Vagina (tissue), 2 donors: ENCODE results near the gene COL5A3.

Source experiments
- POLR2AphosphoS5 ChIP-seq, 2 donors: sonication (generic); formaldehyde crosslinking; IDR thresholded peaks; one replicate each; pipeline ENCODE4 v1.9.0; 2017; ENCODE audit warnings: antibody characterized with exemption in 2 of 2, mild to moderate bottlenecking in 2 of 2, low read depth in 1 of 2; ENCODE audit not compliant: insufficient read depth in 1 of 2
- TF ChIP-seq, protein P1 (sequence below), 3 experiments: fragments of 450-650 bp in 2 of 3; fragments of 200-600 bp in 1 of 3; sonication (generic) in 1 of 3; IDR thresholded peaks; one replicate each; pipeline ENCODE4 v1.5.1; 2017 to 2019; ENCODE audit warnings: antibody characterized with exemption in 3 of 3, mild to moderate bottlenecking in 2 of 3, moderate library complexity in 2 of 3

DNA sequence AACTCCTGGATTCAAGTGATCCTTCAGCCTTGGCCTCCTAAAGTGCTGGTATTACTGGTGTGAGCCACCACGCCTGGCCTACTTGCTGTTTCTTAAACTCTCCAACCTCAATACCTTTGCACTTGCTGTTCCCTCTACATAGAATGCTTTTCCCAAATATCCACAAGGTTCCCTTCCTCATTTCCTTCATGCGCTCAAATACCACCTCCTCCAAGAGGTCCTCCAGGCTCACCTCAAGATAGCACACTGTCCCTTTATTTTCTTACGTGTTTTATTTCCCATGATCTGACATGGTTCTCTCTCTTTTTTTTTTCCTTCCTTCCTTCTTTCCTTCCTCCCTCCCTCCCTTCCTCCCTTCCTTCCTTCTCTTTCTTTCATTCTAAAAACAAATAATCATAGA is 16.4 kb upstream of the COL5A3 start:
- TF ChIP-seq, protein P1, sequence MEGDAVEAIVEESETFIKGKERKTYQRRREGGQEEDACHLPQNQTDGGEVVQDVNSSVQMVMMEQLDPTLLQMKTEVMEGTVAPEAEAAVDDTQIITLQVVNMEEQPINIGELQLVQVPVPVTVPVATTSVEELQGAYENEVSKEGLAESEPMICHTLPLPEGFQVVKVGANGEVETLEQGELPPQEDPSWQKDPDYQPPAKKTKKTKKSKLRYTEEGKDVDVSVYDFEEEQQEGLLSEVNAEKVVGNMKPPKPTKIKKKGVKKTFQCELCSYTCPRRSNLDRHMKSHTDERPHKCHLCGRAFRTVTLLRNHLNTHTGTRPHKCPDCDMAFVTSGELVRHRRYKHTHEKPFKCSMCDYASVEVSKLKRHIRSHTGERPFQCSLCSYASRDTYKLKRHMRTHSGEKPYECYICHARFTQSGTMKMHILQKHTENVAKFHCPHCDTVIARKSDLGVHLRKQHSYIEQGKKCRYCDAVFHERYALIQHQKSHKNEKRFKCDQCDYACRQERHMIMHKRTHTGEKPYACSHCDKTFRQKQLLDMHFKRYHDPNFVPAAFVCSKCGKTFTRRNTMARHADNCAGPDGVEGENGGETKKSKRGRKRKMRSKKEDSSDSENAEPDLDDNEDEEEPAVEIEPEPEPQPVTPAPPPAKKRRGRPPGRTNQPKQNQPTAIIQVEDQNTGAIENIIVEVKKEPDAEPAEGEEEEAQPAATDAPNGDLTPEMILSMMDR (IDR thresholded peaks at IDR 0.05) = no peak
- no peak for TF ChIP-seq POLR2AphosphoS5 (IDR thresholded peaks at IDR 0.05; ENCODE audit: insufficient read depth in 1 of 2, low read depth in 1 of 2)
